Body of pancreas (tissue), 4 donors: ENCODE measurements around the gene RRP15.

Experiments used
- POLR2A ChIP-seq, 3 donors: fragments of 450-650 bp; IDR thresholded peaks; one replicate each; pipeline ENCODE4 v1.6.1; 2016; ENCODE audit warnings: antibody characterized with exemption in 3 of 3, mild to moderate bottlenecking in 2 of 3
- TF ChIP-seq, protein P1 (sequence below), 7 experiments: fragments of 450-650 bp in 4 of 7; fragments of 200-600 bp in 3 of 7; sonication (generic) in 3 of 7; IDR thresholded peaks; one replicate each; pipeline ENCODE4 v1.5.1; 2016 to 2019; ENCODE audit warnings: antibody characterized with exemption in 7 of 7

DNA sequence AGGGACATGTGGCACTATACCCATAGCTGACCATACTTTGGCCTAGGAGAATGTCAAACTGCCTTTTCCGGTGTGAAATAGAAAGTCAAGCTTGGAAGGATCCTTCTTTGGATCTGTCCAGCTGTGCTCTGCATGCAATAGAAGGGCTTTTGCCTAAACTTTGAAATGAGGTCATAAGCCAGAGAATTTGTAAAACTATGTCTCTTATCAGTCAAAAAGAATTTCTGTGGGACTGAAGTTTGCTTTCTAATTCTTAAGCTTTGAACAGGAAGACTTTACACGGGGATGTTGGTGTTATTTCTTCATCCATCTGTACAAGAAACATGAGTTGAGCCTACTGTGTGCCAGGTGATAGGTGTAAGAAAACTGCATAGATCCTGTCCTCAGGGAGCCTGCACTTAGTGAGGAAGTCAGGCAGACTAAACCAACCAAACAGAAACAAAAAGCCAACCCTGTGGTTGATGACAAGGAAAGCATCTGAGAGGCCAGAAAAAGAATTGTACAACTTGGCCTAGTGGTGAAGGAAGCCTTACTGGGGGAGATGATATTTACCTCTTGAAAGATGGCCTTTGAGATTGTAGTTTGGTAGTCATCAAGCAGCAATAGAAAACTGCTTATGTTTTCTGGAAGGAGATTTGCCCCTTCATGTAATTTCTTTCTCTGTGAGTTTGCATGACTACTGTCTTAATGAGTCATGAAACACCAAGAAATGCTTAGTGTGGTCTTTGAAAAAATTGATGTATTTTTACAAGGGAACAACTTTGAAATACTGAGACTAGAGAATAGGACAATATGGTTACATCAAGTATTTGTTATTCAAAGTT, 84.8 kb downstream of the RRP15 start:
- no peak for TF ChIP-seq POLR2A (IDR thresholded peaks at IDR 0.05)
- TF ChIP-seq, protein P1, sequence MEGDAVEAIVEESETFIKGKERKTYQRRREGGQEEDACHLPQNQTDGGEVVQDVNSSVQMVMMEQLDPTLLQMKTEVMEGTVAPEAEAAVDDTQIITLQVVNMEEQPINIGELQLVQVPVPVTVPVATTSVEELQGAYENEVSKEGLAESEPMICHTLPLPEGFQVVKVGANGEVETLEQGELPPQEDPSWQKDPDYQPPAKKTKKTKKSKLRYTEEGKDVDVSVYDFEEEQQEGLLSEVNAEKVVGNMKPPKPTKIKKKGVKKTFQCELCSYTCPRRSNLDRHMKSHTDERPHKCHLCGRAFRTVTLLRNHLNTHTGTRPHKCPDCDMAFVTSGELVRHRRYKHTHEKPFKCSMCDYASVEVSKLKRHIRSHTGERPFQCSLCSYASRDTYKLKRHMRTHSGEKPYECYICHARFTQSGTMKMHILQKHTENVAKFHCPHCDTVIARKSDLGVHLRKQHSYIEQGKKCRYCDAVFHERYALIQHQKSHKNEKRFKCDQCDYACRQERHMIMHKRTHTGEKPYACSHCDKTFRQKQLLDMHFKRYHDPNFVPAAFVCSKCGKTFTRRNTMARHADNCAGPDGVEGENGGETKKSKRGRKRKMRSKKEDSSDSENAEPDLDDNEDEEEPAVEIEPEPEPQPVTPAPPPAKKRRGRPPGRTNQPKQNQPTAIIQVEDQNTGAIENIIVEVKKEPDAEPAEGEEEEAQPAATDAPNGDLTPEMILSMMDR (IDR thresholded peaks at IDR 0.05), result no peak
